Esophagus muscularis mucosa (tissue), 4 donors: ENCODE data around the gene TPSD1.
"Not testable (repeated sequence)": the region's sequence is repeated elsewhere in the genome, so short reads cannot be mapped to it uniquely, and the experiment has no call there.

Experiments
- EP300 ChIP-seq: sonication (generic); formaldehyde crosslinking; IDR thresholded peaks from one replicate; pipeline ENCODE4 v1.6.1; 2017; ENCODE audit warnings: antibody characterized with exemption
- POLR2A ChIP-seq: fragments of 450-650 bp; IDR thresholded peaks from one replicate; pipeline ENCODE4 v1.6.1; 2017; ENCODE audit warnings: antibody characterized with exemption, moderate library complexity, mild to moderate bottlenecking, low read depth
- POLR2AphosphoS5 ChIP-seq, 2 donors: sonication (generic); formaldehyde crosslinking; IDR thresholded peaks; one replicate each; pipeline ENCODE4 v1.6.1; 2017; ENCODE audit warnings: antibody characterized with exemption in 2 of 2
- TF ChIP-seq, protein P1 (sequence below), 3 experiments: fragments of 200-600 bp in 2 of 3; fragments of 450-650 bp in 1 of 3; sonication (generic) in 2 of 3; IDR thresholded peaks; one replicate each; pipeline ENCODE4 v1.5.1; 2017 to 2019; ENCODE audit warnings: antibody characterized with exemption in 3 of 3, mild to moderate bottlenecking in 2 of 3, moderate library complexity in 1 of 3

DNA sequence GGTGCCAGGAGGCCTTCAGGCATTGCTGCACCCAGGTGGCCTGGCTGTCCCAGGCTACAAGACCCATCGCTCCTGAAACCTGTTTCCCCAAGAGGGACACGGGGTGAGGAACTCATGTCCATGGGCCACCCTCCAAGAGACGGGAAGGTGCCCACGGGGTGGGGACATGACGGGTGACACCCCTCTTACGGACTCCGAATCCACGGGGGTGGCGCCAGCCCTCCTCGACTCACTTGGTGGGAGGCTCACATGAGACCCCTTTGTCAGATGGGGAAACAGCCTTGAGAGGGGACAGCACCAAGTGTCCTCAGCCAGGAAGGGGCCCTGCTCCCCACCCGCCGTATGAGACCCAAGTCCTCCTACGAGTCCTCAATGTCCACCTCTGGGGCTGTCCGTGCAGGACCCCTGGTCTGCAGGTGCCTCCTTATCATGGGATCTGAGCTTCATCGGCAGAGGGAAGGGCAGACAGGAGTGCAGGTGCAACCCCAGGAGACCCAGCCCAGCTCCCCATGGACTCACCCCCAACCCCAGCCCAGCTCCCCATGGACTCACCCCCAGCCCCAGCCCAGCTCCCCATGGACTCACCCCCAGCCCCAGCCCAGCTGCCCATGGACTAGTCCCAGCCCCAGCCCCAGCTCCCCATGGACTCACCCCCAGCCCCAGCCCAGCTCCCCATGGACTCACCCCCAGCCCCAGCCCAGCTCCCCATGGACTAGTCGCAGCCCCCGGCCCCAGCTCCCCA, 25.2 kb upstream of the TPSD1 start:
- TF ChIP-seq POLR2A; POLR2AphosphoS5 (IDR thresholded peaks at IDR 0.05); EP300: not testable (repeated sequence)
- TF ChIP-seq, protein P1, sequence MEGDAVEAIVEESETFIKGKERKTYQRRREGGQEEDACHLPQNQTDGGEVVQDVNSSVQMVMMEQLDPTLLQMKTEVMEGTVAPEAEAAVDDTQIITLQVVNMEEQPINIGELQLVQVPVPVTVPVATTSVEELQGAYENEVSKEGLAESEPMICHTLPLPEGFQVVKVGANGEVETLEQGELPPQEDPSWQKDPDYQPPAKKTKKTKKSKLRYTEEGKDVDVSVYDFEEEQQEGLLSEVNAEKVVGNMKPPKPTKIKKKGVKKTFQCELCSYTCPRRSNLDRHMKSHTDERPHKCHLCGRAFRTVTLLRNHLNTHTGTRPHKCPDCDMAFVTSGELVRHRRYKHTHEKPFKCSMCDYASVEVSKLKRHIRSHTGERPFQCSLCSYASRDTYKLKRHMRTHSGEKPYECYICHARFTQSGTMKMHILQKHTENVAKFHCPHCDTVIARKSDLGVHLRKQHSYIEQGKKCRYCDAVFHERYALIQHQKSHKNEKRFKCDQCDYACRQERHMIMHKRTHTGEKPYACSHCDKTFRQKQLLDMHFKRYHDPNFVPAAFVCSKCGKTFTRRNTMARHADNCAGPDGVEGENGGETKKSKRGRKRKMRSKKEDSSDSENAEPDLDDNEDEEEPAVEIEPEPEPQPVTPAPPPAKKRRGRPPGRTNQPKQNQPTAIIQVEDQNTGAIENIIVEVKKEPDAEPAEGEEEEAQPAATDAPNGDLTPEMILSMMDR (IDR thresholded peaks at IDR 0.05), result not testable (repeated sequence)
